ENCODE measurements around the gene SBF2.

- no peak for TF ChIP-seq POLR2AphosphoS5 (IDR thresholded peaks at IDR 0.05)
- no peak for TF ChIP-seq CTCF (IDR thresholded peaks at IDR 0.05)
- TF ChIP-seq POLR2A (IDR thresholded peaks at IDR 0.05): no peak
Observed at GRCh38 chr11:9858218-9858617, 435.8 kb downstream of the SBF2 start.
